ENCODE data around the gene RANBP9.

Gene RANBP9

DNA sequence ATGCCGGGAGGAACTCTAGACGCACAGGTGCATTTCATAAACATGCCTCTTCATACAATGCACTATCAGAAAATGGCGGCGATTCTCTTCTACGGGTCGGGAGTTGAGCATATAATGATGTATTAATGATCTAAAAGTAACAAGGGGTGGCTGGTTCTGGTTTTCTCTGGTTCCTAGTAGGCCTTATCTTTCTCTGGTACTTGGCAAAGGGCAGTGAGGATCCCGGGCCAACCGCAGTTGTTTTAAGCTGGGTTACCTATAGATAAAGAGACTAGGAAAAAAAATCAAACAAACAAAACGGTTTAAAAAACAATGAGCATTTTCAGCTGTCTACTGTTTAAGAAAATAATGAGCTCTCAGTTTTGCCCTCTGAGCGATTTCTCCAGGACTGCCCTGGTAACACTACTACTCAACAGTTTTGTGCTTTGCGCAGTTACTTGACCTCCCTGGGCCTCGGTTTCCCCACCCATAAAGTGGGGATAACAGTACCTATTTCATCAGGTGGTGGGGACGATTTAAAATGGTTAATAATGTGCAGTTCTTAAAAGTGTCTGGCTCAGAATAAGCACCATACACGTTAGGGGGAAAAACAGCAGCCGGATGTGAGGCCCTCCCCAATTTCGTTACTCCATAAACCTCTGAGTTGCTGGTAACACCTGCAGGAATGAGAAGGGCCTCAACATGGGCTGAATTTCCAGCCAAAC lies 138.5 kb downstream of the RANBP9 start:
- in situ Hi-C loops (cut with HindIII; ENCODE audit: low sequenced_read_pairs) = no loop called here

DNA sequence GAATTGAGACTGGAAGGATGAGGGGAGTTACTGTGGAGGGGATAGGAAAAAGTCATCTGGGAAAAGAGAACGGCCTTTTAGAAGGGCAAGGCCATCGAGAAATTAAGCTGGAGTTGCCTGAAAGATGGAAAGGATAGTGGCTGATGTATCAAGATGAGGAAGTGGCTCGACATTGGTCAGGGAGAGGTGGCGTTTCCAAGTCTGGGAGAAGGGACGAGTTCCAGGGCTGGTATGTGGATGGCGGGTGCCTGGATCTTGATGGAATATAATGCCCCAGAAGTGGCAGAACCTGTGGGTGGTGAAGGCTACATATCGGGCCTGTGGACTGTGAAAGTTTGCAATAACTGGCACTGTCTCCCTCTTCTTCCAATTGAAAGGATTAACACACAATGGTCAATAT lies 139.4 kb downstream of the RANBP9 start:
- in situ Hi-C loops (cut with HindIII; ENCODE audit: low sequenced_read_pairs) = no loop called here
